Measurements from ENCODE around the gene GHRH. TPM values are rescaled to one million over a fixed set of nuclear protein-coding genes. Genes with fewer than 3 reads are reported as not detected.

GHRH gene
- total RNA-seq, 2 experiments from 2014 or later = not detected

DNA sequence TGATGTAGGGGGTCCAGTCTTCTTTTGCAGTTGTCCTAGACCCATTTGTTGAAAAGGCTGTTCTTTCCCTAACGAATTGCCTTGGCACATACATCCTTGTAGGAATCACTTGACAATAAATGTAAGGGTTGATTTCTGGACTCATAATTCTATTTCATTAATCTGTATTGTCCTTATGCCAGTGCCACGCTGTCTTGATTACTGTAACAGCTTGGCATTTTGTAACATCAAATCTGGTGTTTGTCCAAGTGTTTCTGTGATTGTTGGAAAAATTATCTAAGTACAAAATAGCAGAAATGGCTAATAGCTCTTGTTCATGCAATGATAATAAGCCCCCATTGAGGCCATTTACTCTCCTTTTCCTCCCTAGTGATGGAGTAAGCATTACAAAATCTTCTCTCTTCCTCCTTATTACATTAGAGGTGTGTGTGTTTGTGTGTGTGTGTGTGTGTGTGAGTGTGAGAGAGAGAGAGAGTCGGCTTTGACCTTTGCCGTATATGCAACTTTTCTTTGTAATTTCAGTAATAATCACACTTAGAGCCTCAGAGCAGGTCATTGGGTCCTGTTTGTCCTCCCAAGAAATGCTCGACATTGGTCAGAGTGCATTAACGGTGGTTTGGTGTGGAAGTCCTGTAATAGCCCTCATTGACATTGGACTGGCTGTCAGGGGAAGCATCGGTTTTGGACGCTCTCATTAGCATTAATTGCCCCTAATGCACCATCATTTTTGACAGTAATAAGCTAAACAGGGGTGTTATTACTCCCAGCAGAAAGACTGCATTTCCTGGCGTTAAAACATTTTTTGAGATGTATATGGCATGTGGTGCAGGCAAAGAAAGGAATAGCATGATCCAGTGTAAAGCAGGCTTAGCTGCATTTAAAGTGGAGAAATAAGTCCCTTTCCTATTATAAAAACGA, 41.6 kb downstream of the GHRH start:
- POLR2A ChIA-PET = no interaction called here
- no peaks in the 10 kb centered on the region for H3K4me1 ChIP-seq (ENCODE audit: insufficient read depth, low read length)
- DNase-seq (no peak), ATAC-seq (ENCODE audit: poor library complexity) (no peak)
- H3K4me3 ChIP-seq (ENCODE audit: low read length) = no peak overlapping the region
- TF ChIP-seq, protein P1, sequence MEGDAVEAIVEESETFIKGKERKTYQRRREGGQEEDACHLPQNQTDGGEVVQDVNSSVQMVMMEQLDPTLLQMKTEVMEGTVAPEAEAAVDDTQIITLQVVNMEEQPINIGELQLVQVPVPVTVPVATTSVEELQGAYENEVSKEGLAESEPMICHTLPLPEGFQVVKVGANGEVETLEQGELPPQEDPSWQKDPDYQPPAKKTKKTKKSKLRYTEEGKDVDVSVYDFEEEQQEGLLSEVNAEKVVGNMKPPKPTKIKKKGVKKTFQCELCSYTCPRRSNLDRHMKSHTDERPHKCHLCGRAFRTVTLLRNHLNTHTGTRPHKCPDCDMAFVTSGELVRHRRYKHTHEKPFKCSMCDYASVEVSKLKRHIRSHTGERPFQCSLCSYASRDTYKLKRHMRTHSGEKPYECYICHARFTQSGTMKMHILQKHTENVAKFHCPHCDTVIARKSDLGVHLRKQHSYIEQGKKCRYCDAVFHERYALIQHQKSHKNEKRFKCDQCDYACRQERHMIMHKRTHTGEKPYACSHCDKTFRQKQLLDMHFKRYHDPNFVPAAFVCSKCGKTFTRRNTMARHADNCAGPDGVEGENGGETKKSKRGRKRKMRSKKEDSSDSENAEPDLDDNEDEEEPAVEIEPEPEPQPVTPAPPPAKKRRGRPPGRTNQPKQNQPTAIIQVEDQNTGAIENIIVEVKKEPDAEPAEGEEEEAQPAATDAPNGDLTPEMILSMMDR (IDR thresholded peaks at IDR 0.05) = no peak
- peaks cover 4% of the 10 kb centered on the region for H3K4me1 Mint-ChIP-seq (ENCODE audit: low read depth)
- H3K9me3 ChIP-seq (ENCODE audit: control insufficient read depth in 1 of 2, insufficient read depth in 1 of 2, low read length in 2 of 2) = no peaks in the 10 kb centered on the region
- intact Hi-C loops (cut with DNase I, micrococcal nuclease) = no loop called here
- H3K4me3 Mint-ChIP-seq = no peak overlapping the region
- CTCF ChIA-PET = interaction anchor here (0.9 kb wide), 1 partner anchor 13 kb away, joined by 4 read pairs; no protein-coding TSS in a partner anchor
- peaks cover 79% of the 10 kb centered on the region for H3K36me3 ChIP-seq (ENCODE audit: insufficient read depth, low read length)
- no peak overlapping the region for H3K27ac ChIP-seq (ENCODE audit: low read depth in 1 of 2, low read length in 2 of 2)
- H3K27ac Mint-ChIP-seq = no peak overlapping the region
- H3K27me3 ChIP-seq (ENCODE audit: control insufficient read depth in 1 of 2, insufficient read depth in 2 of 2, low read length in 2 of 2) = no peaks in the 10 kb centered on the region
- peaks cover 85% of the 10 kb centered on the region for H3K36me3 Mint-ChIP-seq (ENCODE audit: low read depth)
- H3K27me3 Mint-ChIP-seq = no peaks in the 10 kb centered on the region
- no peaks in the 10 kb centered on the region for H3K9me3 Mint-ChIP-seq

DNA sequence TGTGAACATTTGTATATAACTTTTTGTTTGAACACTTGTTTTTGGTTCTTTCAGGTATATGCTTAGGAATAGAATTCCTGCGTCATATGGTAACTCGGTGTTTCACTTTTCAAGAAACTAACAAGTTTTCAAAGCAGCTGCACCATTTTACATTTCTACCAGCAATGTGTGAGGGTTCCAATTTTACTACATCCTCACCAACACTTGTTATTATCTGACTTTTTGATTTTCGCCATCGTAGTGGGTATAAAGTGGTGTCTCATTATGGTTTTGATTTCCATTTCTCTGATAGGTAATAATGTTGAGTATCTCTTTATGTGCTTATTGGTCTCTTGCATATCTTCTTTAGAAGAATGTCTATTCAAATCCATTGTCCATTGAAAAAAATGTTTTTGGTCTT, 42.6 kb downstream of the GHRH start:
- H3K27ac ChIP-seq (ENCODE audit: low read depth in 1 of 2, low read length in 2 of 2) = no peak overlapping the region
- ChIA-PET POLR2A (no interaction called here), CTCF (no interaction called here)
- no peak overlapping the region for H3K4me3 ChIP-seq (ENCODE audit: low read length)
- H3K9me3 ChIP-seq (ENCODE audit: control insufficient read depth in 1 of 2, insufficient read depth in 1 of 2, low read length in 2 of 2) = no peaks in the 10 kb centered on the region
- Mint-ChIP-seq H3K4me3 (no peak overlapping the region), H3K4me1 (ENCODE audit: low read depth) (peaks cover 4% of the 10 kb centered on the region), H3K27me3 (no peaks in the 10 kb centered on the region), H3K9me3 (no peaks in the 10 kb centered on the region), H3K36me3 (ENCODE audit: low read depth) (peaks cover 85% of the 10 kb centered on the region), H3K27ac (no peak overlapping the region)
- no peaks in the 10 kb centered on the region for H3K4me1 ChIP-seq (ENCODE audit: insufficient read depth, low read length)
- TF ChIP-seq, protein P1 (IDR thresholded peaks at IDR 0.05) = no peak
- H3K27me3 ChIP-seq (ENCODE audit: control insufficient read depth in 1 of 2, insufficient read depth in 2 of 2, low read length in 2 of 2) = no peaks in the 10 kb centered on the region
- intact Hi-C loops (cut with DNase I, micrococcal nuclease) = no loop called here
- H3K36me3 ChIP-seq (ENCODE audit: insufficient read depth, low read length) = peaks cover 77% of the 10 kb centered on the region
- no peak for ATAC-seq (ENCODE audit: poor library complexity)
- DNase-seq = no peak

DNA sequence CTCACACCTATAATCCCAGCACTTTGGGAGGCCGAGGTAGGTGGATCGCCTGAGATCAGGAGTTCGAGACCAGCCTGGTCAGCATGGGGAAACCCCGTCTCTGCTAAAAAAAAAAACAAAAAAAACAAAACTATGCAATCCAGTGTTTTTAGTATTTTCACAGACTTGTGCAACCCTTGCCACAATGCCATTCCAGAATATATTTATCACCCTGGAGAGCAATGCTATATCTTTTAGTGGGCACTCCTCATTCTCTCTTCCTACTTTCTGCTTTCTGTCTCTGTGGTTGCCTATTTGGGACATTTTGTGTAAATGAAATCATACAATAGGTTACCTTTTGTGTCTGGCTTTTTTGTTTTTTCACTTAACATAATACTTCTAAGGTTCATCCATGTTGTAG, 43.2 kb downstream of the GHRH start:
- H3K4me3 Mint-ChIP-seq = no peak overlapping the region
- peaks cover 4% of the 10 kb centered on the region for H3K4me1 Mint-ChIP-seq (ENCODE audit: low read depth)
- no peak overlapping the region for H3K27ac Mint-ChIP-seq
- no peak for ATAC-seq (ENCODE audit: poor library complexity)
- peaks cover 78% of the 10 kb centered on the region for H3K36me3 ChIP-seq (ENCODE audit: insufficient read depth, low read length)
- no peak for DNase-seq
- ChIA-PET POLR2A (no interaction called here), CTCF (no interaction called here)
- no peak overlapping the region for H3K27ac ChIP-seq (ENCODE audit: low read depth in 1 of 2, low read length in 2 of 2)
- no peaks in the 10 kb centered on the region for H3K9me3 Mint-ChIP-seq
- H3K36me3 Mint-ChIP-seq (ENCODE audit: low read depth) = peaks cover 85% of the 10 kb centered on the region
- H3K27me3 Mint-ChIP-seq = no peaks in the 10 kb centered on the region
- no peaks in the 10 kb centered on the region for H3K9me3 ChIP-seq (ENCODE audit: control insufficient read depth in 1 of 2, insufficient read depth in 1 of 2, low read length in 2 of 2)
- H3K4me1 ChIP-seq (ENCODE audit: insufficient read depth, low read length) = no peaks in the 10 kb centered on the region
- no peaks in the 10 kb centered on the region for H3K27me3 ChIP-seq (ENCODE audit: control insufficient read depth in 1 of 2, insufficient read depth in 2 of 2, low read length in 2 of 2)
- H3K4me3 ChIP-seq (ENCODE audit: low read length) = no peak overlapping the region
- intact Hi-C loops (cut with DNase I, micrococcal nuclease) = no loop called here
- TF ChIP-seq, protein P1 (IDR thresholded peaks at IDR 0.05) = no peak

All from CD4-positive, alpha-beta T cell (primary cell).